Brain (organoid and tissue), 1 donor: ENCODE results near the gene DLX1. TPM values are rescaled to one million over a fixed set of nuclear protein-coding genes. Genes with fewer than 3 reads are reported as not detected.

Source experiments
- polyA plus RNA-seq: library from polyadenylated mRNA; stranded (reverse); fragments of 350-450 nt; fragmentation: Illumina TruSeq; extraction: RNeasy Lipid Tissue Mini Kit (QIAGEN cat#74804); gene quantifications from one replicate; pipeline ENCODE4 v1.2.3, GENCODE V29; 2015; ENCODE audit warnings: low read depth, low replicate concordance; ENCODE audit not compliant: insufficient read depth

DLX1 gene
- polyA plus RNA-seq, 1 donor from 2014 or later = 0.63 TPM

Other genes with a start within 250 kb of the DLX1 start
- gene SLC25A12, start 191.3 kb upstream of the DLX1 start, polyA plus RNA-seq = 12.3 TPM
- gene HAT1, start 163.0 kb upstream of the DLX1 start, polyA plus RNA-seq = 19.0 TPM
- 1.7 TPM for gene METAP1D, start 85.6 kb upstream of the DLX1 start, polyA plus RNA-seq
- 0.17 TPM for gene DLX2, start 17.4 kb downstream of the DLX1 start, polyA plus RNA-seq